Esophagus muscularis mucosa (tissue), 4 donors: Measurements from ENCODE around the gene CYB5A. TPM values are rescaled to one million over a fixed set of nuclear protein-coding genes. Genes with fewer than 3 reads are reported as not detected.

ENCODE experiments used
- DNase-seq: peaks from one replicate; pipeline ENCODE4 v3.0.0-alpha.2; 2017; ENCODE audit errors: extremely low spot score
- H3K27ac ChIP-seq, 4 donors: fragments of 200-600 bp; sonication (generic); replicated peaks in 1 of 4; 1 replicate in 3 of 4; 2 replicates in 1 of 4; pipeline ENCODE4 v1.5.1; 2016 to 2019; ENCODE audit warnings: mild to moderate bottlenecking in 1 of 4
- H3K27me3 ChIP-seq, 4 donors: fragments of 200-600 bp; sonication (generic); one replicate each; pipeline versions ENCODE4 v1.5.1 to v1.6.0; 2016 to 2019
- H3K36me3 ChIP-seq, 4 donors: fragments of 200-600 bp; sonication (generic); one replicate each; pipeline ENCODE4 v1.5.1; 2016 to 2019
- H3K4me1 ChIP-seq, 4 donors: fragments of 200-600 bp; sonication (generic); one replicate each; pipeline ENCODE4 v1.5.1; 2016 to 2019
- H3K4me3 ChIP-seq, 4 donors: fragments of 200-600 bp; sonication (generic); 1 replicate in 2 of 4; 2 replicates in 2 of 4; pipeline ENCODE4 v1.5.1; 2016 to 2019; ENCODE audit warnings: mild to moderate bottlenecking in 4 of 4, moderate library complexity in 1 of 4
- H3K9me3 ChIP-seq, 4 donors: fragments of 200-600 bp; sonication (generic); 1 replicate in 3 of 4; 2 replicates in 1 of 4; pipeline ENCODE4 v1.5.1; 2016 to 2019
- EP300 ChIP-seq: sonication (generic); formaldehyde crosslinking; IDR thresholded peaks from one replicate; pipeline ENCODE4 v1.6.1; 2017; ENCODE audit warnings: antibody characterized with exemption
- POLR2A ChIP-seq: fragments of 450-650 bp; IDR thresholded peaks from one replicate; pipeline ENCODE4 v1.6.1; 2017; ENCODE audit warnings: antibody characterized with exemption, moderate library complexity, mild to moderate bottlenecking, low read depth
- POLR2AphosphoS5 ChIP-seq, 2 donors: sonication (generic); formaldehyde crosslinking; IDR thresholded peaks; one replicate each; pipeline ENCODE4 v1.6.1; 2017; ENCODE audit warnings: antibody characterized with exemption in 2 of 2
- WGBS: methylation state at CpG from one replicate; pipeline ENCODE4 v1.1.5; 2018; 5-methylcytosine and 5-hydroxymethylcytosine counted together
- intact Hi-C: fragments of 100-400 bp; cut with DNase I; formaldehyde crosslinking; loops from one replicate; pipeline ENCODE4 v1.15.1; 2023
- total RNA-seq, 4 donors: library from RNA; depleted of rRNA; stranded (reverse); fragments of >200 nt; gene quantifications; one replicate each; pipeline versions ENCODE4 v1.1.0 to v1.2.1, GENCODE V29; 2016
- TF ChIP-seq, protein P1 (sequence below), 3 experiments: fragments of 200-600 bp in 2 of 3; fragments of 450-650 bp in 1 of 3; sonication (generic) in 2 of 3; IDR thresholded peaks; one replicate each; pipeline ENCODE4 v1.5.1; 2017 to 2019; ENCODE audit warnings: antibody characterized with exemption in 3 of 3, mild to moderate bottlenecking in 2 of 3, moderate library complexity in 1 of 3

CYB5A gene
- total RNA-seq, 4 donors from 2014 or later: 77.7 to 99.4 (median 81.5) TPM

DNA sequence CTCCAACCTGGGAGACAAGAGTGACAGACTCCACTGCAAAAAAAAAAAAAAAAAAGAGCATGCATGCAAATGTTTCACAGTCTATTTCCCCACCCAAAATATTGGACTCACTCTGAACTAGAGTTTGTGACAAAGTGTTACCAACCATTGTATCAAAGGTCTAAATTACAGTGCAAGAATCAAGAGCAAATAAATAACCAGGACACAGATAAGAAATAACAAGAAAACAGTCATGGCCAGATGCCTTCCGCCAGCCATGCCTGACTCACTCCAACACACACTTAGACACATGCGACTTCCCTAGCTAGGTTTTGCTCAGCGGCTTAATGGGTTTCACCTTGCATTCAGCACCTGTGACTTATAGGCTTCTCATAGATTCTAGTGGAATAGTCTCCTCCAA is 62.8 kb downstream of the CYB5A start:
- peaks cover 0 to 6% (median 4%) of the 10 kb centered on the region in 4 donors for H3K4me1 ChIP-seq
- DNase-seq: no peak
- no peaks in the 10 kb centered on the region for H3K36me3 ChIP-seq
- TF ChIP-seq EP300 (no peak), POLR2A (no peak), POLR2AphosphoS5 (IDR thresholded peaks at IDR 0.05) (no peak)
- TF ChIP-seq, protein P1, sequence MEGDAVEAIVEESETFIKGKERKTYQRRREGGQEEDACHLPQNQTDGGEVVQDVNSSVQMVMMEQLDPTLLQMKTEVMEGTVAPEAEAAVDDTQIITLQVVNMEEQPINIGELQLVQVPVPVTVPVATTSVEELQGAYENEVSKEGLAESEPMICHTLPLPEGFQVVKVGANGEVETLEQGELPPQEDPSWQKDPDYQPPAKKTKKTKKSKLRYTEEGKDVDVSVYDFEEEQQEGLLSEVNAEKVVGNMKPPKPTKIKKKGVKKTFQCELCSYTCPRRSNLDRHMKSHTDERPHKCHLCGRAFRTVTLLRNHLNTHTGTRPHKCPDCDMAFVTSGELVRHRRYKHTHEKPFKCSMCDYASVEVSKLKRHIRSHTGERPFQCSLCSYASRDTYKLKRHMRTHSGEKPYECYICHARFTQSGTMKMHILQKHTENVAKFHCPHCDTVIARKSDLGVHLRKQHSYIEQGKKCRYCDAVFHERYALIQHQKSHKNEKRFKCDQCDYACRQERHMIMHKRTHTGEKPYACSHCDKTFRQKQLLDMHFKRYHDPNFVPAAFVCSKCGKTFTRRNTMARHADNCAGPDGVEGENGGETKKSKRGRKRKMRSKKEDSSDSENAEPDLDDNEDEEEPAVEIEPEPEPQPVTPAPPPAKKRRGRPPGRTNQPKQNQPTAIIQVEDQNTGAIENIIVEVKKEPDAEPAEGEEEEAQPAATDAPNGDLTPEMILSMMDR (IDR thresholded peaks at IDR 0.05): no peak
- intact Hi-C loops: no loop called here
- H3K27ac ChIP-seq: no peak overlapping the region
- WGBS: 95% methylated on average over 3 of the region's 3 CpGs
- H3K27me3 ChIP-seq: no peaks in the 10 kb centered on the region
- H3K4me3 ChIP-seq: no peak overlapping the region
- no peaks in the 10 kb centered on the region for H3K9me3 ChIP-seq

GRCh38 chr18:74228312-74228711 is 63.5 kb downstream of the CYB5A start:
- no peaks in the 10 kb centered on the region for H3K27me3 ChIP-seq
- no peaks in the 10 kb centered on the region for H3K4me1 ChIP-seq
- TF ChIP-seq POLR2A: no peak
- no peak for TF ChIP-seq POLR2AphosphoS5 (IDR thresholded peaks at IDR 0.05)
- TF ChIP-seq, protein P1 (IDR thresholded peaks at IDR 0.05): no peak
- no peak for TF ChIP-seq EP300
- no peak for DNase-seq
- no peaks in the 10 kb centered on the region for H3K36me3 ChIP-seq
- H3K9me3 ChIP-seq: no peaks in the 10 kb centered on the region
- intact Hi-C loops: no loop called here
- H3K4me3 ChIP-seq: no peak overlapping the region
- no peak overlapping the region for H3K27ac ChIP-seq
- 63% methylated on average over 5 of the region's 5 CpGs for WGBS

DNA sequence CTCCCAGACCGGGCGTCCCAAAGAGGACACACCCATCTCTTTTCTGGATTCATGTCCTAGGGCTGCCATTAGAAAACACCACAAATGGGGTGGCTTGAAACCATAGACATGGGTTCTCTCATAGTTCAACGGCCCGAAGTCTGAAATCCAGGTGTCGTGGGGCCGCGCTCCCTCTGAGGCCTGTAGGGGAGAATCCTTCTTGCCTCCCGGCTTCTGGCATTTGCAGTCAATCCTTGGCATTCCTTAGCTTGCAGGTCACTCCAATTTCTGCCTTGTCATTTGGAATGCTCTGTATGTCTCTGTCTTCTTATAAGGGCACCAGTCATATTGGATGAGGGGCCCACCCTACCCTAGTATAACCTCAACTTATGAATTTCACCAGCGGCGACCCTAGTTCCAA is 65.1 kb downstream of the CYB5A start:
- no peak overlapping the region for H3K27ac ChIP-seq
- no peaks in the 10 kb centered on the region for H3K9me3 ChIP-seq
- intact Hi-C loops: no loop called here
- TF ChIP-seq EP300 (no peak), POLR2AphosphoS5 (IDR thresholded peaks at IDR 0.05) (no peak), POLR2A (no peak)
- TF ChIP-seq, protein P1 (IDR thresholded peaks at IDR 0.05): no peak
- no peak for DNase-seq
- H3K4me1 ChIP-seq: no peaks in the 10 kb centered on the region
- no peak overlapping the region for H3K4me3 ChIP-seq
- 95% methylated on average over 10 of the region's 10 CpGs for WGBS
- H3K27me3 ChIP-seq: no peaks in the 10 kb centered on the region
- H3K36me3 ChIP-seq: no peaks in the 10 kb centered on the region

DNA sequence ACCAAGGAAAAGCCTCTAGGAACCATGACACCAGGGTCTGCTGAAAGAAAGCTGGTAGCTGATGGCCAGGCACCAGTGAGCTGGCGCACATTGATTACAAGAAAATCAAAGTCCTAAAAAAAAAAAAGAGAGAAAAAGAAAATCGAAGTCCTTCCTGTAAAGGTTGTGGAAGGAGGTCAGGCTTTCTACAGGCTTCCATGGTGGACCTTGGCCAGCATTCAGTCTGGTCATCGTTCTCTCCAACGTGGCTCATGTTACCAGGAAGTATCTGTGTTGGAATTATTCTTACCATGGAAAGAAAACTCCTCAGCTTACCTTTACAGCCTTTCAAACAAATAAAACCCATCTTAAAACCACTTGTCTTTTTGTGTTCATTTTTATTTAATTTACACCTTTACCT is 65.6 kb downstream of the CYB5A start:
- DNase-seq: no peak
- no peak overlapping the region for H3K4me3 ChIP-seq
- 83% methylated on average over 4 of the region's 4 CpGs for WGBS
- no peaks in the 10 kb centered on the region for H3K36me3 ChIP-seq
- intact Hi-C loops: no loop called here
- TF ChIP-seq, protein P1 (IDR thresholded peaks at IDR 0.05): no peak
- H3K27me3 ChIP-seq: no peaks in the 10 kb centered on the region
- H3K4me1 ChIP-seq: no peaks in the 10 kb centered on the region
- H3K9me3 ChIP-seq: no peaks in the 10 kb centered on the region
- H3K27ac ChIP-seq: no peak overlapping the region

- no peaks in the 10 kb centered on the region for H3K9me3 ChIP-seq
- no peaks in the 10 kb centered on the region for H3K4me1 ChIP-seq
- H3K27me3 ChIP-seq: no peaks in the 10 kb centered on the region
- no peak overlapping the region for H3K4me3 ChIP-seq
- H3K27ac ChIP-seq: no peak overlapping the region
- intact Hi-C loops: no loop called here
- TF ChIP-seq POLR2AphosphoS5 (IDR thresholded peaks at IDR 0.05) (no peak), POLR2A (no peak), EP300 (no peak)
- TF ChIP-seq, protein P1 (IDR thresholded peaks at IDR 0.05): no peak
- no peak for DNase-seq
- WGBS: 60% methylated on average over 5 of the region's 5 CpGs
- no peaks in the 10 kb centered on the region for H3K36me3 ChIP-seq
Observed at GRCh38 chr18:74225193-74225840, 66.4 kb downstream of the CYB5A start.
